Effector CD8-positive, alpha-beta T cell (primary cell): ENCODE measurements around the gene KLHL3.

ENCODE experiments used
- DNase-seq: peaks from one replicate; lab custom pipeline; 2025; lab: John Stamatoyannopoulos, UW

The KLHL3 gene

DNA sequence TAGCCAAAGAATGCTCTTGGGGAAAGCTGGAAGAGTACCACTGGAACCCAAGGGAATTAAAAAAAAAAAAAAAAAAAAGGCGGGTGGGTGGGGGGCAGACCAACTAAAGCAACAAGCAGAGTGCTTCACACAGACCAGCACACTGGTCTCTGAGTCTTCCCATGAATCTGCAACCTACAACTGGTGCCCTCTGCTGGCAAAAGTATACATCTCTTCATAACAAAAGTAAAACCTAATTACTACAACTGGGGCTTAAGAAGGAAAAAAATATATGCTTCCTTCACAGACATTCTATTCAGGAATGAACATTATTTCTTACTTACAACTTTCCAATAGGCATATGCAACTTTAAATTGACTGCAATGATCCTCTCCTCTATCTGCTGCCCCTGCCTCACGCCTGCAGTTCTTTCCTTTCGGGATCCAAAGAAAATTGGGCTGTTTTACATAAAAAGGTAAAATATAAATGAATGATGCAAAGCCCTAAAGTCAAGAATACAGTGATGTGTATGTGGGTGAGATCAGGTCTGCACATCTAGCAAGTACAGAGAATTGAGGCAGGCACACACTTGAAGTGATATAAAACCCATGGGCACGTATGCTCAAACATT lies 7.2 kb upstream of the KLHL3 start:
- DNase-seq: peak; percentile 33

DNA sequence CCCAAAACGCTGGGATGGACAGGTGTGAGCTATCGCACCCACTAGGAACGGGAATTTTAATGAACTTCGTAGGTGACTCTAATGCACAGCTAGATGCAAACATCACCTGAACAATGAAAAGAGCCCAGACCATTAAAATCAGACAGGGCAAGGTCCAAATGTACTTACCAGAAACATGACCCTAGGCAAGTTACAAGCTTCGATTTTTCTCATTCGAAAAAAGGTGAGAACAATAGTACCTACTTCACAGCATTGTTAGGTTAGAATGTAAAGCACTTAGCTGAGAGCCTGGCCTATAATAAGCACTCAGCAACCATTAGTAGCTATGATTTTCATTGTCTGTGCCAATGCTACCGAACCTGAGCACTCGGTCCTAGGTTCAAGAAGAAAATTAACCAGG lies 5.8 kb upstream of the KLHL3 start:
- no peak for DNase-seq

DNA sequence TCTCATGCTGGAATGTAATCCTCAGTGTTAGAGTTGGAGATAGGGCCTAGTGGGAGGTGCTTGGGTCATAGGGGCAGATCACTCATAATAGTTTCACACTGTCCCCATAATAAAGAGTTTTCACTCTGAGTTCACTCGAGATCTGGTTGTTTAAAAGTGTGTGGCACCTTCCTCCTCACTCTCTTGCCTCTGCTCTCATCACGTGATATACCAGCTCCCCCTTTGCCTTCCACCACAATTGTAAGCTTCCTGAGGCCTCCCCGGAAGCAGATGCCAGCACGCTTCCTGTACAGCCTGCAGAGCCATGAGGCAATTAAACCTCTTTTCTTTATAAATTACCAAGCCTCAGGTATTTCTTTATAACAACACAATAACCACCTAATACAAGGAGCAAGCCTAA lies 3.8 kb upstream of the KLHL3 start:
- DNase-seq: no peak

GRCh38 chr5:137738947-137739346 lies 3.1 kb upstream of the KLHL3 start:
- DNase-seq: no peak

GRCh38 chr5:137737349-137738131 lies 1.7 kb upstream of the KLHL3 start:
- peak; percentile 3 for DNase-seq

DNA sequence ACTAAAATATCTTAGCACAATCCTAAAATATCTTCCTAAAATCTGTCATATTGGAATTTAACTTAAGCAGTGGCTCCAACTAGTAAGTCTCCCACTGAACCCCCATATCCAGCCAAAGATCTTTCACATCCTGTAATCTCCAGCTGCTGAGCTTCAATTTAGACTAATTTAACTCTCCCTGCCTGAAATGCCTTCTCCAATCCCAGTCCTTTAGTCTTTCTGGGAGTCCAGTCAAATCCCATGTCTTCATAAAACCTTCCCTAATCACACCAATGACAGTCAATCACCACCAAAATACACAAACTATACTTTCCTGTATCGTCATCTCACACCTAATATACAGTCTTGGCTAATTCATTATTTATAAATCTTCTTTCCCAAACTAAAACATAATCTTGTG lies 607 bp upstream of the KLHL3 start:
- no peak for DNase-seq

DNA sequence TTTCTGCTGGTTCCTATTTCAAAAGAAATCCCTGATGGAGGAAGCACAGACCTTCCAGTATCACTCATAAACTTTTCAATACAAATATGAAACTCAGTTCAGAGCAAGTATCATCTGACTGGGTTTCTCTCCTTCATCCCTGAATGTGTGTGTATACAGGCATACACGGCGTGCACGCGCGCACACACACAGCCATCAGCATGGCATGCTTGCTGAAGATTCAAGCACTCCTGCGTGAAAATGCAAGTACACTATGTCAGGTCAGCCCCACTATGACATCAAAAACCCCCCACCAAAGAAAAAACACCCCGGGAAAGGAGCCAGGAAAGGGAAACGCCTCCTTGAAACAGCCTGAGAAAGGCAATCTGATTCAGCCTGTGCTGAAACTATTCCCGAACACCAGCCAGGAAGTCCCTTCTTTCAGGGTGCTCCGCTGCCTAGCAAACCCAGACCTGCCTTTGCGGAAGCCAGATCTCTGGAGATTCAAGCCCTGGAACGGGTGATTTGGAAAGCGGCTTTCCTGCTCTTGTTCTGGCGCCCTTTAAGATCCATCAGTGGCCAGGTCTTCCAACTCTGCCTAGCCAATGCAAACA lies 831 bp downstream of the KLHL3 start:
- no peak for DNase-seq

DNA sequence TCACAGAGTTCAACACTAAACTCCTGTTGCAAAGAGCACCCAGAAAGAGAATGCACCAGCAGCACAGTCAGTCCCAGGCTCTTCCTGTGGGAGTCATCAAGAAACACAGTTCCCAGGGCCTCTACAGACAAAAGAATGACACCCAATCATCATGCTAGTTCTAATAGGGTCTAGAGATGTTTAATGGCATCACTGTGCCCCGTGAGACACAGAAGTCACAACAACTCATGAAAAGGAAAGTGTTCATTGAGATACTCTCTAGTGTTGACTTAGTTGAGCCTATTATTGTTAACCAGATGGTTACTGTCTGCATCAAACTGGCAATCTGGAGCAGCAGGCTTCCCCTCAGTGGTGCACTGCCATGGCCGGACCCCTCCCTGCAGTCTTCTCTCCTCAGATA lies 1.6 kb downstream of the KLHL3 start:
- no peak for DNase-seq

DNA sequence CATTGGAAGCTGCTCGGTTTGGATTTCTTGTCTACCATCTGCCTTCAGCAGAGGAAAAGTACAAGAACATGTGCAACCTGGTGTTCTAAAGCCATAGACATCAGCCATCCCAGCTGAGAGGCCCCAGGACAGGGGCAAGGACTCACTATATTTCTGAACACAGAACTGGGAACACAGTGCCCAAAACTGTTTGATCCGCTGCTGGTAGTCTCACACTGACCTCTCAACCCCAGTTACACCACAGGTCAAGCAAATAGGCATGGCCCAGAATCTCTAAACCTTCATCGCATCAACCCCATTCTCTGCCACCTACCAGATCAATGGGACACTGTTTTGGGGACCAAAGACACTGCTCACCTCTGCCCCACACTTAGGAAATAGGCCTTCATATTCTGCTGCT lies 2.0 kb downstream of the KLHL3 start:
- DNase-seq: no peak

DNA sequence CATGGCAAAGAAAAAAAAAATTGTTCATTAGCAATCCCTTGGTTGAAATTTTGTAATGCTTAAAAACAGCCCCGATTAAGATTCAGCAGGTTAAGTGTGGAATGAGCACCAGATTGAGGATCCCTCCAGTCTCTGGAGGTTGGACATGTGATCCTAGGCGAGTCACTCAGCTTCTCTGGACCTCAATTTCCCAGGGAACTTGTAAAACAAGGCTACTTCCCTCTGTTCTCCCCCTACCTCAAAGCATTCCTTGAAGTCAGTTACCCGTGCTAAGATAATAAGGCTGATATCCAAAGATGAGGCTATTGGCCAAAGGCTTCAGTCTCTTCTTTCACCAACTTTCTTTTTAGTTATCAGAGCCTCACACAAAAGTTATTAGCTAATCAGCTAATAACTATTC lies 2.9 kb downstream of the KLHL3 start:
- DNase-seq: no peak

GRCh38 chr5:137731176-137731575 lies 4.7 kb downstream of the KLHL3 start:
- DNase-seq: no peak

- DNase-seq: no peak
Observed at GRCh38 chr5:137730336-137730735, 5.6 kb downstream of the KLHL3 start.

DNA sequence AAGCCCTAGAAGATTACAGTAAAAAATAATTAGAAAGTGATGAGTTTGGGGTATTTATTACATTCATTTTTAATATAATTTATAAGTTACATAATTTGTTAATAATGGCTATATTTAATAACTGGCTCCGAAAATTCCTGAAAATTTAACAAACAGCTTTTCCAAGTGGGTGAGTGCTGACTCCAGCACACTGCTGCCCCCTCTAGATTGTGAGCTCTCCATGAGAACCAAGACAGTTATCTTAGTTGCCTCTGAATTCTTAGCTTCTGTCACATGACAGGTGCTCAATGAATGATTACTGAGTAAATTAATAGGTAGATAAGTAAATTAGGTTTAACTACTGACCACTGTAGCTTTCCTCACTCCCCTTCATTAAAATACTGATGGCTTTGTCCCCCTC lies 7.8 kb downstream of the KLHL3 start:
- DNase-seq: no peak

- DNase-seq: no peak
Observed at GRCh38 chr5:137727623-137728022, 8.3 kb downstream of the KLHL3 start.

- DNase-seq: no peak
Observed at GRCh38 chr5:137724251-137724650, 11.6 kb downstream of the KLHL3 start.

DNA sequence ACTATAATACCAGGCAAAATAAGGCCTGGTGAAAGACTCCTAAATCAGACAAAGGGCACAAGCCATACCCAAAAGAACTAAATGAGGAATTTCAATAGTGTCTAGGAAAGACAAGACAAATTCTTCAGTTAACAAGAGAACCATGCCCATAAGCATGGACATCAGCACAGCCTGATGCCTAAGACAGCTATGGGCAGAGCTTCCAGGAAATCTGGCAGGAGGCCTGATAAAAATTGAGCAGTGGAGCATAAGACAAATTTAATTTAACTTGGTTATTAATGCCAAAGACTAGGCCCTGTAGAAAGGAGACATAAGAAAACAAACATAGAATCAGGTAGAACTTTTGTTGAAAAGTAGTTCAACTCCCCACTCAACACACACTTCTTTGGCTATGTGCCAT lies 17.3 kb downstream of the KLHL3 start:
- DNase-seq: no peak

DNA sequence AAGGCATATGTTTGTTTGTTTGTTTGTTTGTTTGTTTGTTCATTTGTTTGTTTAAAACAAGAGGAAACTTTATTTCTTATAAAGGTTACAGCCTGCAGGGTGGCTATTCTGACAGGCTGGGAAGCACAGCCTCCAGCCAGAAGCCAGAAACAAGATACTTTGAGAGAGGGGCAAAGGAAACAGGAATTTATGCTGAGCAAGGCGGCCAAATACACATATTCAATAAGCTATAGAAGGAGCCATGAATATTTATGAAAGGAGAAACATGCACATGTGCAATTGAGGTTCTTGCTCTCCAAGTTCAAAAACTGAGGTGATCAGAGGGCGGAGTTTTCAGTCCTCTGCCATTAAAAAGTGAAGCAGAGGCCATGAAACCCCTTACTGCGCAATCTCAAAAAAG lies 19.6 kb downstream of the KLHL3 start:
- no peak for DNase-seq

DNA sequence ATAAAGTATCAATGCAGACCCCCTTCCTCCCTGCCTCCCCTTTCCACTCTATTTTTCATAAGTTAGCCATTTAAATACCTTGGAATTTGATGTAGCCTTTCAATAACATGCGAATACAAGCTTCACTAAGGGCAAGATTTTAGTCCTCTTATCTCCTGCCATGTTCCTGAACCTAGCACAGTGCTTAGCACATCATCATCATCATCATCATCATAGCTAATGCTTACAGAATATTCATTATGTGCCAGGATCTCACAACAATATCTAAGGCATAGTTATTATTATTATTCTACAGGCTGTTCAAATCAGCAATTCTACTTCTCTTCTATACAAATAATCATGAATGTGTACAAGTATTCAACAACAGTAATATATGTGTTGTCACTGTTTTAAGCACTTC lies 20.4 kb downstream of the KLHL3 start:
- no peak for DNase-seq

GRCh38 chr5:137714946-137715345 lies 20.9 kb downstream of the KLHL3 start:
- DNase-seq: no peak

DNA sequence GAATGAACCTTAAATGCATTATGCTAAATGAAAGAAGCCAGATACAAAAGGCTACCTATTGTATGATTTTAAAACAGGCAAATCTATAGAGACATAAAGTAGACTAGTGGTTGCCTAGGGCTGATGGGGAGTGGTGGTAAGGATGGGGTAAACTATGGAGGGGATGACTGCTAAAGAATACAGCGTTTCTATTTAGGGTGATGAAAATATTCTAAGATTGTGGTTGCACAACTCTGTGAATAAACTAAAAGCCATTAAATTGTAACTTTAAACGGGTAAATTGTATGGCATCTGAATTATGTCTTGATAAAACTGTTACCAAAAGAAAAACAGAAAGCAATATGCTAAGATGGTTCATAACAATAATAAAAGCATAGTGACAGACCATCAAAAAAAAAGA lies 21.4 kb downstream of the KLHL3 start:
- DNase-seq: no peak

GRCh38 chr5:137712139-137712667 lies 23.7 kb downstream of the KLHL3 start:
- no peak for DNase-seq

DNA sequence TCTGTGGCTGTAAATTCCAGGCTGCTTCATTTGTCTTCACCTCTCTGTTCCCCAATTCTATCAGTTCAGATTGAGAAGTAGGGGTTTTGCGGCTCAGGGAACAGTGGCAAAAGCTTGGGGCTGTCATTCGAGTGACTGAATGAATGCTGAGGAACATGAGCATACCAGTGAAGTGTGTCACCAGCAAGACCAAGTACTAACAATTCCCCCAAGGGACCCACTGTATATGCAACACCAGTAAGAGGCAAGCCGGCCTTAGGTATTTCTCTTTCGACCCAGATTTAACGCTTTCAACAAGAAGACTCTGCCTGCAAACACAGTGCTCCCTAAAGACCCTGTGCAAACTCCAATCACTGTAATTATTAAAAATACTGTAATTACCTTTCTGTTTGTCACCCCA lies 25.8 kb downstream of the KLHL3 start:
- no peak for DNase-seq
